Activated T-helper 1 cell treated with anti-CD3 and anti-CD28 coated beads, Interleukin-12 subunit alpha, Interleukin-12 subunit beta, Interleukin-2, Interleukin-4 antibody, amounts not matched to agents 30 ng/mL and 10 ng/mL and 1 ng/mL, durations not matched to agents 14 hours and 24 hours and 36 hours (primary cell): ENCODE data around the gene HSDL1. TPM values are rescaled to one million over a fixed set of nuclear protein-coding genes. Genes with fewer than 3 reads are reported as not detected.

Experiments used
- DNase-seq: peaks from one replicate; pipeline ENCODE4 v3.0.0; 2021; ENCODE audit warnings: low spot score
- H3K27ac Mint-ChIP-seq: one replicate; pipeline ENCODE4 v1.8.0; 2021; ENCODE audit warnings: mild to moderate bottlenecking, mixed read lengths
- H3K27me3 Mint-ChIP-seq: one replicate; pipeline ENCODE4 v1.8.0; 2022; ENCODE audit warnings: mild to moderate bottlenecking, moderate library complexity, mixed read lengths; ENCODE audit not compliant: insufficient read depth
- H3K36me3 Mint-ChIP-seq: one replicate; pipeline ENCODE4 v1.8.0; 2021; ENCODE audit warnings: low read depth, mixed read lengths
- H3K4me1 Mint-ChIP-seq: one replicate; pipeline ENCODE4 v1.8.0; 2021; ENCODE audit warnings: low read depth, mixed read lengths
- H3K4me3 Mint-ChIP-seq: one replicate; pipeline ENCODE4 v1.8.0; 2021; ENCODE audit warnings: mild to moderate bottlenecking, moderate library complexity, mixed read lengths
- H3K9me3 Mint-ChIP-seq: one replicate; pipeline ENCODE4 v1.8.0; 2021; ENCODE audit warnings: mixed read lengths
- intact Hi-C: fragments of 100-400 bp; cut with micrococcal nuclease; formaldehyde crosslinking; loops from one replicate; pipeline ENCODE4 v1.15.1; 2024
- total RNA-seq: library from RNA; stranded (reverse); gene quantifications from 2 replicates; pipeline ENCODE4 v1.2.3, GENCODE V29; 2022

HSDL1 gene
- total RNA-seq, result 19.2 and 23.1 TPM in 2 replicates

DNA sequence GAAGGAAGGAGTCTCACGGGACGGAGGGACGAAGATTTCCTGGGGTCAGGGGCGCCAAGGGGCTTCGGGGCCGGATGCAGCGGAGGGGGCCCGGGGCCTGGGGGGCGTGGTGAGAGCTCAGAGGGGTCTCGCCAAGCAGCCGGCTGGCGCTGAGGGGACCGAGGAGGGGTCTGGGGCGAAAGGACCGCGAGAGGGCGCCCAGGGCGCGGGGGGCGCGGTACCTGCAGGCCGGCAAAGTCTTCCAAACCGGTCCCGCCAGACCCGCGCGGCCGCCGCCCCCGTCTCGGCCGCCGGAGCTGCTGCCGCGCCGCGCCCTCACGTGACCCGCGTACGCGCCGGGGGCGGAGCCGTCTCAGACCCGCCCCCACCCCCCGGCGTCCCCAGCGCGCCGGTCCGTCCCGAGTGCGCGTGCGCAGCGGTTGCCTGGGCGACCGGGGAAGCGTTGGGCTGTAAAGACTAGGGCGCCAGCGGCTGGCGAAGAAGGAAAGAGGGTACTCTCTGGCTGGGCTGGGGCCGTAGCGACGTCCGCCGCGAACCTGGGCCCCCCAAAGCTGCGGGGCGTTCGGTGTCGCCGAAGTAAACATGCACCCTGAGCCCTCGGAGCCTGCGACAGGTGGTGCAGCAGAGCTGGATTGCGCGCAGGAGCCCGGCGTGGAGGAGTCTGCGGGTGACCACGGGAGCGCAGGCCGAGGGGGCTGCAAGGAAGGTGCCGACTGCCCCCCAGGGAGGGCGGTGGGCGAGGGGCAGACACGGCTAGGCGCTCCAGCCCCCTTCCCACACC, at the start of gene HSDL1, which contains the start of gene DNAAF1:
Gene HSDL1 (minus strand): TSS at position 319 of the 781 bp plus-strand sequence. CDS start 13,856 bp downstream, outside the sequence.
Gene DNAAF1 (plus strand): TSS at position 450 of the 781 bp plus-strand sequence. CDS start 133 bp downstream, at position 583.
- H3K4me1 Mint-ChIP-seq, result peaks cover 7% of the 10 kb centered on the region
- H3K9me3 Mint-ChIP-seq, result no peaks in the 10 kb centered on the region
- peak within 1 kb of the TSS; percentile 97 for H3K4me3 Mint-ChIP-seq
- H3K36me3 Mint-ChIP-seq, result no peaks in the 10 kb centered on the region
- intact Hi-C loops, result loop anchor here (1.0 to 2.0 kb wide), 8 partner anchors 29 to 338 kb away; partner anchors contain the start of genes HSBP1, MBTPS1, MLYCD and TAF1C
- peak; percentile 92 for DNase-seq
- peak within 1 kb of the TSS; percentile 86 for H3K27ac Mint-ChIP-seq
- peaks cover 19% of the 10 kb centered on the region for H3K27me3 Mint-ChIP-seq

DNA sequence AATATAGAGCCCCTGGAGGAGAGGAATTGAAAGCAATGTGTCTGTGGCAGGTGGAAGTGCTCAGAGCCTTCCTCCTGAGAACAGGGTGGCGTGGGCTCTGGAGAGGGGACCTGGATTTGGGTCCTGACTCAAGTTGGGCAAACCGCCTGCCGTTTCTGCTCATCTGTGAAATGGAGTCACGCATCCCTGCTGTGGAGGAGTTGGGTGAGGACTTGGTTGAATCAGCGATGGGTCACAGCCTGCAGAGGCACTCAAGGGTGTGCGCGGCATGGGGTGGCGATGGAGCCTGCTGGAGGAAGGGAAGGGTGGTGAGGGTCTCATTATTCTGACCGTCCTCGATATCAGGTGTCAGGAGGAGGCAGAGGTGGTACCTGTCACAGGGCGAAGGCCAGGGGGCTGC, 49.0 kb upstream of the HSDL1 start:
- peak overlapping the region; percentile 56 for H3K27ac Mint-ChIP-seq
- intact Hi-C loops, result no loop called here
- H3K9me3 Mint-ChIP-seq, result no peaks in the 10 kb centered on the region
- H3K4me3 Mint-ChIP-seq, result peak overlapping the region; percentile 11
- H3K36me3 Mint-ChIP-seq, result no peaks in the 10 kb centered on the region
- DNase-seq, result no peak
- H3K4me1 Mint-ChIP-seq, result peaks cover 16% of the 10 kb centered on the region
- H3K27me3 Mint-ChIP-seq, result no peaks in the 10 kb centered on the region

DNA sequence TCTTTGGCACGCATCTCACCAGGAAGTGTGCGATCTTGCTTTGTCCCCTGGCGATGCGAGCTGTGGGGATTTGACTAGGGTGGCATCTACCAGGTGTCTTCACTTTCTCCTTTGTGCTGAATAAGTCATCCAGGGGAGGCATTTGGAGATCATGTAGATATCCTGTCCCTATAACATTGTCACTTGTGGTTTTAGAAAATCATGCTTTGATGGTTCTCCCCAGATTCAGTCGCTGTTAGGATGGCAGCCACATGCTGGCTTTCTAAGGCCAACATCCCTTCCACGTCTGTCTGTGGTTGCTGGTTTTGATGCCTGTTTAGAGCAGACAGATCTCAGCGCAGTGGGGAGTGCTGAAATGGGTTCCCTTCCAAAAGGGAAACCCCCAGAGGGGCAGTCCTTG, 48.5 kb upstream of the HSDL1 start:
- Mint-ChIP-seq H3K4me3 (no peak overlapping the region), H3K4me1 (peaks cover 16% of the 10 kb centered on the region), H3K36me3 (no peaks in the 10 kb centered on the region), H3K9me3 (no peaks in the 10 kb centered on the region), H3K27ac (peak overlapping the region; percentile 56), H3K27me3 (no peaks in the 10 kb centered on the region)
- intact Hi-C loops, result no loop called here
- DNase-seq, result no peak

DNA sequence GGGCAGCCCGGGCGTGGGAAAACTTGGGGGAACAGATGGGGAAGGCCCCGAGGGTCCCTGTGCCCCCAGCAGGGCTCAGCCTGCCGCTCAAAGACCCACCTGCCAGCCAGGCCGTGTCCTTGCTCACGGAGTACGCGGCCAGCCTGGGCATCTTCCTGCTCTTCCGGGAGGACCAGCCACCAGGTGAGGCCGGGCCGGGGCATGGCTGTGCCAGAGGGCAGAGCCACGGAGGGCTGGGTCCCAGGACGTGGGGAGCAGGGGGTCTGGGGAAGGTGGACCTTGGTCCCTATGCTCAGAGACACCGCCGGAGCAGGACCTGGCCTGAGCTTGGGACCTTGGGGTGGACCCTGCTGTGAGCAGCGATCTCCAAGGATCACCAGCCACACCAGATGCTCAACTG, 46.5 kb upstream of the HSDL1 start:
- Mint-ChIP-seq H3K27ac (no peak overlapping the region), H3K9me3 (no peaks in the 10 kb centered on the region), H3K4me3 (no peak overlapping the region), H3K4me1 (peaks cover 16% of the 10 kb centered on the region), H3K27me3 (no peaks in the 10 kb centered on the region), H3K36me3 (no peaks in the 10 kb centered on the region)
- no peak for DNase-seq
- intact Hi-C loops, result no loop called here

DNA sequence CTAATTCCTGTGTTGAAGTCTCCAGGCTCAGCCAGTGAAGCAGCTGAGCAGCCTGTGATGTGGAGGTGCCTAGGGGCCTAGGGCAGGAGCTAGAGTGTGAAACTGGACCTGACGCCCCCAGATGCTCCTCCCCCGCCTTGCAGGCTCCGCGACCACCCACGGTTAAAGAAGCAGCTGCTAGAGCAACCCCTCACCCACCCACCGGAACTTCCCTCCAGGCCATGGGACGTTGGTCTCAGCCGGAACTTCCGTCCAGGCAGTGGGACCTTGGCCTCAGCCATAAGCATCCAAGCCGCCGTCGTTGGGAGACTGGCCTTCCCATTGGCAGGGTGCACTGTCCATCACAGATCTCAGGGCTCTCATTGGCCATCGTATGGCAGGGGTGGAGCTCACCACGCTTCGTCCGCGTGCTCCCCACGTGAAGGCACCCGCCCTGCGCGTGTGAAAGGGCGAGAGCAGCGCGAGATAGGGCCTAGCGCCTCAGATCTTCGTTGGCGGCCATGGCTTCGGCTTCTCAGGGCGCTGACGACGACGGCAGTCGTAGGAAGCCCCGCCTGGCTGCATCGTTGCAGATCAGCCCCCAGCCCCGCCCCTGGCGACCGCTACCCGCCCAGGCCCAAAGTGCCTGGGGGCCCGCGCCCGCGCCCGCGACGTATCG, 45.9 kb upstream of the HSDL1 start, which contains the start of gene ADAD2:
Gene ADAD2 (plus strand): TSS at position 427 of the 658 bp plus-strand sequence. CDS start 74 bp downstream, at position 501.
- intact Hi-C loops, result no loop called here
- H3K4me3 Mint-ChIP-seq, result no peak within 1 kb of the TSS
- no peaks in the 10 kb centered on the region for H3K36me3 Mint-ChIP-seq
- no peaks in the 10 kb centered on the region for H3K9me3 Mint-ChIP-seq
- H3K27ac Mint-ChIP-seq, result no peak within 1 kb of the TSS
- H3K4me1 Mint-ChIP-seq, result peaks cover 19% of the 10 kb centered on the region
- H3K27me3 Mint-ChIP-seq, result no peaks in the 10 kb centered on the region
- DNase-seq, result no peak

DNA sequence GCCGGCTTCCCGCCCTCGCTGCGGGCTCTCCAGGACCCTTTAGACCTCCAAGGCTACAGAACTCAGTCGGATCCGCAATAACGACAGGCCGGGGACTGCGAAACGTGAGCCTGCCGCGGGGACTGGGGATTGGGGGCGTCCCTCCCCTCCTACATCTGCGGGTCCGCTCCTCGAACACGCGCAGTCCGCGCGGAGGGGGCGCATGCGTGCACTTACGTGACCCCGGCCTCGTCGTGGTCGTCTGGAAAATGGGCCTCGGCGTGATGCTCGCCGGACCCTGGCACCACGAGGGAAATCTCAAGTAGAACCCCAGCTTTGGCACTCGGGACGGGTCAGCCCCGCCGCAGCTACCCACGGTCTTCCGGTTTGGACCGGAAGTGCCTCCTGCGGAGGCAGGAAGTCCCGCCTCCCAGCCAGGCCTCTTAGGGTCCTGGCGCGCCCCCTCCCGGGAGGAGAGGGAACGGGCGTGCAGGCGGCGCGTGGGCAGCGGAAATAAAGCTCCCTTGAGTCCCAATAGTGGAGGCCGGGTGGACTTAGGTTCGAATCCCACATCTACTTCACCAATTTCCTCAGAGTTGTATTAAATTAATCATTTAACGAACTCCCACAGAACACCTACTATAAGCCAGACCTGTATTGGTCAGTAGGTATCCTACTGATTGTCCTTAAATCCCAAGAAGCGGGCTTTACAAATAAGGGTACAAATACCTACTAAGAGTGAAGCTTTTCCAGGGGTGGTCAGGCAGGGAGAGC, 41.9 kb upstream of the HSDL1 start, which contains the start of gene TAF1C:
Gene TAF1C (minus strand): TSS at position 373 of the 753 bp plus-strand sequence. CDS start 2,069 bp downstream, outside the sequence.
- intact Hi-C loops, result loop anchor here (1.0 to 10.0 kb wide), 7 partner anchors 42 to 380 kb away; partner anchors contain the start of genes DNAAF1, HSBP1, HSDL1 and MBTPS1
- Mint-ChIP-seq H3K4me1 (peaks cover 6% of the 10 kb centered on the region), H3K27me3 (no peaks in the 10 kb centered on the region), H3K4me3 (peak within 1 kb of the TSS; percentile 95), H3K27ac (peak within 1 kb of the TSS; percentile 89), H3K9me3 (no peaks in the 10 kb centered on the region), H3K36me3 (peaks cover 17% of the 10 kb centered on the region)
- peak; percentile 86 for DNase-seq

DNA sequence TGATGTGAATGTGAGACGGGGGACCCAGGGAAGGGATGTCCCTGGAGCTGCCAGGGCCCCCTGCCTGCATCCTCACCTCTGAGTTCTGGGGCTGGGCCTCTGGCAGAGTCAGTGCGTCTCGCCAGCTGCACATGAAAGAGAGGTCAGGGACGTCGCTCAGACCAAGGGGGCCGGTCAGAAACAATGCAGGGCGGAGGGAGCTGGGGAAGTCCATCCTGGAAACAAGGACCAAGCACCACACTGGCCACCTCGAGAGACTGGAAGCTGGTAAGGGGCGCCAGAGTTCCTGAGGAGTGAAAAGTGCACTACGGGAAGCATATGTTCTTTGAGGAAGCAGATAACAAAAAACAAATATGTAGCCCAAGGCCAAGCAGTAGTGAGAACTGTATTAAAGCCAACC, 39.8 kb upstream of the HSDL1 start:
- intact Hi-C loops, result loop anchor here (5.0 to 10.0 kb wide), 2 partner anchors 320 to 377 kb away; partner anchors contain the start of genes HSBP1 and MEAK7
- Mint-ChIP-seq H3K27me3 (no peaks in the 10 kb centered on the region), H3K9me3 (no peaks in the 10 kb centered on the region), H3K36me3 (peaks cover 19% of the 10 kb centered on the region), H3K4me3 (peak overlapping the region; percentile 95), H3K27ac (no peak overlapping the region), H3K4me1 (peaks cover 6% of the 10 kb centered on the region)
- DNase-seq, result no peak

DNA sequence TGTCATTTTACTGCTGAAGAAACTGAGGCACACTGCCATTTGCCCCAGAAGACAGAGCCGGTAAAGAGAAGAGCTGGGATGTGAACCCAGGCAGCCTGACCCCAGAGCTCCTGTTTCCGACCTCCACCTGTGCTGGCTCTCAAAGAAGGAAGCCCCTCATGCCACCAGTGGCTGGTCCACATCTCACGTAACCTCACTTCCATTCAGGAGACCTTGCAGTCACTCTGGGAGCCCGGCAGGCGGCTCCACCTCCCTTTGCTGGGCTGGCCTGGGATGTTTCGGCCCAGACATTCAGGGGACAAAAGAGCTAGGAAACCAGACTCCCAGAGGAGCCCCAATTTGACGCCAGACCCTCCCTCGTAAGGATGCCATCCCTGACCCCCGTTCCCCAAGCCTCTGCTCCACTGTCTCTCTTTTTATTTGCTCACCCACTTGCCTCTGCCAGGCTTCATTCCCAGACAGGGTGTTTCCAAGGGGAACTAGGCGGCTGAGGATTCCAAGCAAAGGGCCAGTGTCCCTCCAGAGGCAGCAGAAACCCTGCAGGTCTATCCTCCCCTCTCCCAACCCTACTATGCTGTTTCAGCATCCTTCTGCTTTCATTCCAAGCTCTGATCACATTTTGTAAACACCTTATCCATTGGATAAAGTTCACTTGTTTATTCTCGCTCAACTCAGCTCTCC, 39.1 kb upstream of the HSDL1 start:
- peaks cover 6% of the 10 kb centered on the region for H3K4me1 Mint-ChIP-seq
- no peak overlapping the region for H3K27ac Mint-ChIP-seq
- peaks cover 19% of the 10 kb centered on the region for H3K36me3 Mint-ChIP-seq
- no peaks in the 10 kb centered on the region for H3K9me3 Mint-ChIP-seq
- DNase-seq, result no peak
- H3K4me3 Mint-ChIP-seq, result no peak overlapping the region
- H3K27me3 Mint-ChIP-seq, result no peaks in the 10 kb centered on the region
- intact Hi-C loops, result loop anchor here (10.0 kb wide), 1 partner anchor 321 kb away; the partner anchor contains the start of gene MEAK7

DNA sequence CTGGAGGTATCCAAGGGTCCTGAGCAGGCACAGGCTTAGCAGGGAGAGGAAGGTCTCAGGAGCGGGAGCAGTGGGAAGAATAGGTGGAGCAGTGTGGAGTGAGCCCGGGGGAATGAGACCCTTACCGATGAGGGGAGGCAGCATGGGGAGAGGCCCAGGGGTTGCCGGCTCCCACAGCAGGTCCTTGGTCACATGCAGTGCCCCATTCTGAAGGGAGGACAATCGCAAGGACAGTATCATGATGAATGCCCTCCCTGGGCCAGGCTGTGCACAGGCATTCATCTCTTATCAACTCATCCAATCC, 38.5 kb upstream of the HSDL1 start:
- Mint-ChIP-seq H3K9me3 (no peaks in the 10 kb centered on the region), H3K36me3 (peaks cover 19% of the 10 kb centered on the region), H3K4me3 (no peak overlapping the region), H3K27me3 (no peaks in the 10 kb centered on the region), H3K27ac (no peak overlapping the region), H3K4me1 (peaks cover 6% of the 10 kb centered on the region)
- intact Hi-C loops, result loop anchor here (10.0 kb wide), 1 partner anchor 321 kb away; the partner anchor contains the start of gene MEAK7
- DNase-seq, result no peak

DNA sequence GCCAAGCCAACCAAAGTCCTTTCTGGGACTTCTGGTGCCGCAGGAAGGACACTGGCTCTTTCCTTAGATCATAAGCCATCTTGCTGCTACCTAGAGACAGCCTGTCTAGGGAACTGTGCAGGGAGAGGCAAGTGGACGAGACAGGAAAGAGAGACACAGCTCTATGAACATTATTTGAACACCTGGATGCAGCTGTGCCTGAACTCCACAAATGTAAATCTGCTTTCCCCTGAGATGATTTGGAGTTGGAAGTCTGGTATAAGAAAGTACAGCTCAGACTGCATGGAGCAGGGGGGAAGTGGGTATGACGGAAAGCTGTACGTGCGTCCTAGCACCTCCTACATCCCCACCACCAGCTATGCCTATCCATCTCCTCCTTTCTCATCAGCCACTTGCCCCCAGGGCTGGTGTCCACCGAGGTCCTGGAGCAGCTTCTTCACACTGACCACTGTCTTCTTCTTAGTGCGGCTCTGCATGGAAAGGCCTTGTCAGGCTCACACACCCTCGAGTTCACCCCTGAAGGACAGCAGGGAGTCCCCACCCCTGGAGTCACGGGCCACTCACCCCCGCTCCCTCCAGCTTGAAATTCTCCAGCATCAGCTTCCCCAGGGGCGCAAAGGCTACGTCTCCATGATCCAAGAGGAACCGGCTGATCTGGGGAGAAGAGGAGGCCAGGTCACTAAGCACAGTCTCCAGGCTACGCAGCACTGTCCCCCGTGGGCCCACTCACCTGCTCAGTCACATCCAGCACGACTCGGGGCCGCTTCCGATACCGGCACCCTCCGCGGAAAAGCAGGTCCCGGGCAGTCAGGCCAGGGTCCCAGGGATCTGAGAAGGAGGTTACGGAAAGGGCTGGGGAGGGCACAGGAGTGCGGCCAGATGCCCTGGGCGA, 37.9 kb upstream of the HSDL1 start:
- Mint-ChIP-seq H3K27ac (no peak overlapping the region), H3K4me3 (no peak overlapping the region), H3K9me3 (no peaks in the 10 kb centered on the region), H3K27me3 (no peaks in the 10 kb centered on the region), H3K4me1 (peaks cover 8% of the 10 kb centered on the region), H3K36me3 (peaks cover 22% of the 10 kb centered on the region)
- no peak for DNase-seq
- intact Hi-C loops, result loop anchor here (10.0 kb wide), 1 partner anchor 322 kb away; the partner anchor contains the start of gene MEAK7

DNA sequence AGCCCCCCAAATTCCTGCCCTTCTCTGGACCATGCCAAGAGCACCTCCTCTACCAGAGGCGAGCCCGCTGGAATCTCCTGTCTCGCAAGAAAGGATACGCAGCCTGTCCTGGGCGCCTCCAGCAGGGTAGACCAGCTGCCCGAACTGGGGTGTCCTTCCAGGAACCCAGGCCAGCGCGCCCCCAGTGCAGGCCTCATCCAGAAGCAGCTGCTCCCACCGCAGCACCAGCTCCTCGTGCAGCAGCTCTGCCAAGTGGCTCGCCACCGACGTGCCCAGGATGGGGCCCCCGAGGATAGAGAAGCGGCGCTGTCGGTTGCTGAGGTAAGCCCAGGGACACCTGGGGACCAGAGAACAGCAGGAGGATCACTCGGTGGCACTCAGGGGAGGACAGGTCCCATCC, 37.1 kb upstream of the HSDL1 start:
- Mint-ChIP-seq H3K4me1 (peaks cover 12% of the 10 kb centered on the region), H3K27me3 (no peaks in the 10 kb centered on the region), H3K4me3 (no peak overlapping the region), H3K9me3 (no peaks in the 10 kb centered on the region), H3K36me3 (peaks cover 24% of the 10 kb centered on the region), H3K27ac (no peak overlapping the region)
- no peak for DNase-seq
- intact Hi-C loops, result loop anchor here (10.0 kb wide), 1 partner anchor 323 kb away; the partner anchor contains the start of gene MEAK7
